ENCODE data around the gene IGSF11.

GRCh38 chr3:118977671-118978392 is 56.8 kb downstream of the IGSF11 start:
- TF ChIP-seq, protein P1, sequence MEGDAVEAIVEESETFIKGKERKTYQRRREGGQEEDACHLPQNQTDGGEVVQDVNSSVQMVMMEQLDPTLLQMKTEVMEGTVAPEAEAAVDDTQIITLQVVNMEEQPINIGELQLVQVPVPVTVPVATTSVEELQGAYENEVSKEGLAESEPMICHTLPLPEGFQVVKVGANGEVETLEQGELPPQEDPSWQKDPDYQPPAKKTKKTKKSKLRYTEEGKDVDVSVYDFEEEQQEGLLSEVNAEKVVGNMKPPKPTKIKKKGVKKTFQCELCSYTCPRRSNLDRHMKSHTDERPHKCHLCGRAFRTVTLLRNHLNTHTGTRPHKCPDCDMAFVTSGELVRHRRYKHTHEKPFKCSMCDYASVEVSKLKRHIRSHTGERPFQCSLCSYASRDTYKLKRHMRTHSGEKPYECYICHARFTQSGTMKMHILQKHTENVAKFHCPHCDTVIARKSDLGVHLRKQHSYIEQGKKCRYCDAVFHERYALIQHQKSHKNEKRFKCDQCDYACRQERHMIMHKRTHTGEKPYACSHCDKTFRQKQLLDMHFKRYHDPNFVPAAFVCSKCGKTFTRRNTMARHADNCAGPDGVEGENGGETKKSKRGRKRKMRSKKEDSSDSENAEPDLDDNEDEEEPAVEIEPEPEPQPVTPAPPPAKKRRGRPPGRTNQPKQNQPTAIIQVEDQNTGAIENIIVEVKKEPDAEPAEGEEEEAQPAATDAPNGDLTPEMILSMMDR (optimal IDR thresholded peaks at IDR 0.05 in 1 of 3, IDR thresholded peaks at IDR 0.05 in 1 of 3, conservative IDR thresholded peaks at IDR 0.05 in 1 of 3; ENCODE audit: extremely low read depth in 1 of 3, insufficient read depth in 2 of 3, low read length in 3 of 3) = no peak
- no peak for TF ChIP-seq EZH2 (IDR thresholded peaks at IDR 0.05; ENCODE audit: low read length)
